NCI-H774 (cell line): Measurements from ENCODE around the gene SCGB1C1.
A peak's percentile ranks its signal among the peaks of the same experiment; 100 is the strongest.

Source experiments
- DNase-seq: peaks from one replicate; lab custom pipeline; 2025; lab: John Stamatoyannopoulos, UW

The SCGB1C1 gene

DNA sequence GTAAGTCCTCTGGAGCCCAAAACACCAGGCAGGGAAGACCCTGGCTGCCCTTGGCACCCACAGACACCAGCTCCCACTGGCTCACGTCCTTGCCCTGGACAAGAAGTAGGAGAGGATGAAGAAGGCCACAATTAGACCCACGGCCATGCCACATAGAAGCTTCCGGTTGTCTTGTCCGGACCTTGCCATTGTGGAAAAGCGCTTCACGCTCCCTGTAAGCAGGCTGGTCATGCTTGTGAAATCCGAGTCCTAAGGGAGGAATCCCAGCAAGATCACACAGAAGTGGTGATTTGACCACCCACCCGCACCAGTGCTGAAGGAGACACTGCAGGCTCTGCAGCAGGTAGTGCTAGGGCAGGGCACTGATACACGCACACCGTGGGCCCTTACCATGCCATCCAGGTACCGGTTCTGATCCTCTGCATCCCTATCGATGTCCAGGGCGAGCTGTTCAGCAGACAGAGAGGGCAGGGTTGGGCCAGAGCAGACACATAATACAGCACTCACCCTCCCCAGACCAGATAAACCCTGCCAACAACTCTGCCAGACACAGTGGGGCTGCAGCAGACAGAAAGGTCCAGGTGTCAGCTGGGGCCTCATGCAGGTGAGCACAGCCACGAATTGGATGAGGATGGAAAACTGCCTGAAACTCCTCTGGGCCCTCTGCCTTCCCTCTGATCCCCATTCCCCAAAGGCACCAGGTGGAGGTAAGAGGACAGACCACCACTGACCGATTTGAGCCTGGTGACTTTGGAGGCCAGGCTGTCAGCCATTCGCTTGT lies 12.5 kb downstream of the SCGB1C1 start:
- no peak for DNase-seq

DNA sequence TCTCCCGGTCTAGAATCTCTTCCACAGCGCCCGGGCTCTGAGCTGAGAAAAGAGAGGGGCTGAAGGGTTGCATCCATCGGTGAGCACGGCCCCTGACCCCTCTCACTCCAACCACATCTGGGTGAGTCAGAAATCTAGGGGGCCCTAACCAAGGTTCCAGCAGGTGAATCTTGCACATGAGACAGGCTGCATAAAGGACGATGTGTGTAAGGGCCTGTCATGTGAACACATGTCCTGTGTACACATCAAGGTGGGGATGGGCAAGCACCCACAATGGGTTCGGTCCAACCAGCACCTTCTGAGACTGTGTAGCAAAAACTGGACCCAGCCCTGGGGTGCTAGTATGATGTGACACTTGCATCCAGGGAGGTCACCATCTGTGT lies 13.1 kb downstream of the SCGB1C1 start:
- DNase-seq: no peak

DNA sequence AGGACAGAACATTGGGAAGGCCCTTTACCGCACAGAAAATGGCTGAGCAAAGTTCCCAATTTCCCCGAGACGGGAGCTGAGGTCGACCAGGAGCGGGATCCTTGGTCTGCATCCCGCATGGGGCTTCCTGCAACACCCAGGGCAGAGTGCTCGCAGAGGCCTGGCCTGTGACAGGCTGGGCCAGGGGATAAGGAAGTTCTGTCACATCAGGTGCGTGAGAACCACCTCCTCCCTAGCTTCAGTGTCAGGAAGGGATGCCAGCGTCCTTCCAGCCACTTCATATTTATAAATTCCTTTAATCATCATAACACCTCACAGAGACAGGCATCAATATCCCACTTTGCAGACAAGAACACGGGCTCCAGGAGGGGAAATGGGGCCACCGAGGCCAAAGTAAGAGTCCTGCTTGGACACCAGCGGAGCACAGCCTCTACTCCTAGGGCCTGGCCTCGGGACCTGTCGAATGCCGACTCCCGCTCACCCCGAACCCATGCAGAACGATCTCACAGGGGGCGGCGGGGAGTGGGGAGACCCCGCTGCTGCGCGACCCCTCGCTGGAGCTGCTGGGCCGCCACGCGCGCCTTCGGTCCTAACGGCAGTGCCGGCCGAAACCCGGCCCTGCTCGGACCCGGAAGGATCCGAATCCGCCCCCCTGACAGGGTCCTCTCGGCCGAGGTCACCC lies 13.8 kb downstream of the SCGB1C1 start:
- DNase-seq: no peak

DNA sequence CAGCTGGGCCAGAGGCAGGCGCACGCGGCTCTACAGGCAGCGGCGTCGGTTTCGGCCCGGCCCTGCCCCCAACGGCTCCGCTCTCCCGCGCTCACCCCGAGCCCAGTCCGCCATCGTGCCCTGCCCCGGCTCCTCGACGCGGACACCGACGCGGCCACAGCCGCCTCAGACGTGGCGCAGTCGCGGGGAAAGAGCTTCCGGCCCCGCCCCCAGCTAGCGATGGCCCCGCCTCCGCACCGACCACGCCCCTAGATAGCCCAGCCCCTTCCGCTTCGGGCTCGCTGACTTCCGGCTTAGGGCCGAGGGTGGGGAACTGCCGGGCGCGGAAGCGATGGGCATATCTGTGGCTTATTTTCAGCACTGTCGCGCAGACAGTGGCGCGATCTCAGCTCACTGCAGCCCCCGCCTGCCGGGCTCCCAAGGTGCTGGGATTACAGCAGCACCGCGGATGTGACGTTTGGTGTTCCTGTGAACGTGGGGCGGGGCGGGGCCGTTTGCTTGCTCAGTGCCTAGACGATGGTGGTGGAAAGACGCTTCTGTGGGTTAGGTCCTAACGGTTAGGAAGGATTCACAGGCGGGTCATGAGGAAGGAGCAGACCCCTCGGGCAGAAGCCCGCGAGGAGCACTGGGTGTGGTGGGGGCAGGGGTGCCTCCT lies 14.5 kb downstream of the SCGB1C1 start, which contains the start of the genes BET1L and RIC8A:
BET1L (minus strand) TSS at position 192 of the 655 bp plus-strand sequence; CDS start at position 114, 78 bp downstream.
RIC8A (plus strand) TSS at position 501 of the 655 bp plus-strand sequence. CDS start 1,147 bp downstream, outside the sequence.
- peak; percentile 86 for DNase-seq

DNA sequence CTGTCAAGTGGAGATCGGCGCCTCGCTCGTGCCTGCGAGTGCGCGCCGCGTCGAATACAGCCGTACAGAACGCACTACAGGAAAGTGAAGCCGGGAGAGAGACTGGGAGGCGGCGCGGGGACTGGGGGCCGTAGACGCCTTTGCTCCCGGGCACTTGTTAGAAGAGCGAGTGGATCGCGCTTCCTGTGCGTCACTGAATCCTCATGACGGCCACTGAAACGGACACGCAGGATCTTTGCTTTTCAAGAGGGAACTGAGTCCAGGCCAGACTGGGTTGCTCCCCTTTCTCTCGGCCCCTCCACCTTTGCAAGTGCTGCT lies 14.9 kb downstream of the SCGB1C1 start:
- peak; percentile 49 for DNase-seq

DNA sequence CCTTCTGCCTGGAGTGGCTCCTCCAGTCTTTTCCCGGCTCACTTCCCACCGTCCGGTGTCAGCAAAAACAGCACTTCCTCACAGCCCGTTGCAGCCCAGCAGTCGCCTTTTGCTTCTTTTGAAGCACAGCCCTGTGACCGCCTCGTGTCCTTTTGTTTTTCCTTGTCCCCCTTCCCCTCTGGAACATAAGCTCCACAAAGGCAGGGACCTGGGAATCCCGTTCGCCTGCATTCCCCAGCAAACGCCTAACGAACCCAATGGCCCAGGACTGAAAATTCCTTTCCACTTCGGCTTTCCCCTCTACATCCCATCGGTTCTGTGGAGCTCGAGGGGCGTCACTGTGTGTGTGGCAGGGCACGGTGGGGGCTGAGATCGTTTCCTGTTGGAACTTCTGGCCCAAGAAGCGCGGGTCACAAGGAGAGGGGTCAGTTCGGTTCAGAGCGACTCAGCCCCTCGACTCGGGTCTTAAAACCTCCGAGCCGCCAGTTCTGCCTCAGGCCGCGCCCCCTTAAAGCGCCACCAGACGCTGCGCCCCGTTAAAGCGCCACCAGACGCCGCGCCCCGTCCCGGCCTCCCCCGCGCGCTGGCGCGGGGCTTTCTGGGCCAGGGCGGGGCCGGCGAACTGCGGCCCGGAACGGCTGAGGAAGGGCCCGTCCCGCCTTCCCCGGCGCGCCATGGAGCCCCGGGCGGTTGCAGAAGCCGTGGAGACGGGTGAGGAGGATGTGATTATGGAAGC lies 15.5 kb downstream of the SCGB1C1 start:
- peak; percentile 64 for DNase-seq

DNA sequence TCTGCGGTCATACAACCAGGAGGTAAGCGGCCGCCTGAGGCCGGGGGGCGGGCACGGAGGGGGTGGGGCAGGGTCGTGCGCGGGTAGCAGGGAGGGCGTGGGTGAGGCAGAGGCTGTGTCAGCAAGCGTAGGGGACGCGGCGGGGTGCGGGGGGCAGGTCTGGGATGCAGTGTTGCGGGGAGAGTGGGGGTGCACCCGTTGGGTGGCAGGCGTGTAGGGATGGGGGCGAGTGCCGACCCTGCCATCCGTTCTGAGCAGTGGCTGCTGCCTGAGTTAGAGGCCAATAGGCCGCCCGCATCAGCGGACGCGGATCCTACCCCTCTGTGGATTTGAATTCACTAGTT lies 16.0 kb downstream of the SCGB1C1 start:
- no peak for DNase-seq

DNA sequence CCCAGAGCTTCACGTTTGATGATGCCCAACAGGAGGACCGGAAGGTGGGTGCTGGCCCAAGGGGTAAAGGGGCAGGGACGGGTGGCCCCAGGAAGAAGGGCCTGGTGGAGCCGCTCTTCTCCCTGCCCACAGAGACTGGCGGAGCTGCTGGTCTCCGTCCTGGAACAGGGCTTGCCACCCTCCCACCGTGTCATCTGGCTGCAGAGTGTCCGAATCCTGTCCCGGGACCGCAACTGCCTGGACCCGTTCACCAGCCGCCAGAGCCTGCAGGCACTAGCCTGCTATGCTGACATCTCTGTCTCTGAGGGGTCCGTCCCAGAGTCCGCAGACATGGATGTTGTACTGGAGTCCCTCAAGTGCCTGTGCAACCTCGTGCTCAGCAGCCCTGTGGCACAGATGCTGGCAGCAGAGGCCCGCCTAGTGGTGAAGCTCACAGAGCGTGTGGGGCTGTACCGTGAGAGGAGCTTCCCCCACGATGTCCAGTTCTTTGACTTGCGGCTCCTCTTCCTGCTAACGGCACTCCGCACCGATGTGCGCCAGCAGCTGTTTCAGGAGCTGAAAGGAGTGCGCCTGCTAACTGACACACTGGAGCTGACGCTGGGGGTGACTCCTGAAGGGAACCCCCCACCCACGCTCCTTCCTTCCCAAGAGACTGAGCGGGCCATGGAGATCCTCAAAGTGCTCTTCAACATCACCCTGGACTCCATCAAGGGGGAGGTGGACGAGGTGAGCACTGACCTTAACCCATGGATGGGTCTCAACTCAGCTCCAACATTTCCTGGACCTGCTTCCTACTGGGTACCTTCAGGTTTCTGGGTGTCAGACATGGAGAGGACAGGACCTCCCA lies 16.6 kb downstream of the SCGB1C1 start:
- no peak for DNase-seq

DNA sequence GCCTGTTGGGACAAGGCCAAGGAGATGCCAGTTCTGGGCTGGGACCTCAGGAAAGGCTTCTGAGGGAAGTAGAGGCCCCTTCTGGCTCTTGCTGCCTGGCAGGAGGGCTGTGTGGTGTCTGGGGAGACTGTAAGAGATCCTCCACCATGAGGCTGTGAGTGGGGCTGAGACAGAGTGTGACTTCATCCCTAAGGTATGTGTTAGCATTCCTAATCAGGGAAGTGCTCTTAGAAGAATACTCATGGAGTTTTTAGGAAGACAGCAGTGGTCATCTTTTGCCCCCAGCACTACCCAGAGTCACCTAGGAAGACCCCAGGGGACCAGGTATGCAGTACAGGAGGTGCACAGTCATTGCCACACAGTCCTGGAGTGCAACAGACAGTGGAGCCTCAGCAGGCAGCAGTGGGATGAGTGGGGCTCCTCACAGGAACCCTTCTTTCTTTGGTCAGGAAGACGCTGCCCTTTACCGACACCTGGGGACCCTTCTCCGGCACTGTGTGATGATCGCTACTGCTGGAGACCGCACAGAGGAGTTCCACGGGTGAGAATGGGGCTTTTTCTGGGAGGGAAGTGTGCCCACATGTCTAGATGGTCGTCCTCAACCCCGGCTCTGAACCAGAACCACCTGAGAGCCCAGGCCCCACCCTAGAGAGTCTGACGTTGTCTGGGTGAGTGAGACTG lies 17.4 kb downstream of the SCGB1C1 start:
- DNase-seq: no peak

DNA sequence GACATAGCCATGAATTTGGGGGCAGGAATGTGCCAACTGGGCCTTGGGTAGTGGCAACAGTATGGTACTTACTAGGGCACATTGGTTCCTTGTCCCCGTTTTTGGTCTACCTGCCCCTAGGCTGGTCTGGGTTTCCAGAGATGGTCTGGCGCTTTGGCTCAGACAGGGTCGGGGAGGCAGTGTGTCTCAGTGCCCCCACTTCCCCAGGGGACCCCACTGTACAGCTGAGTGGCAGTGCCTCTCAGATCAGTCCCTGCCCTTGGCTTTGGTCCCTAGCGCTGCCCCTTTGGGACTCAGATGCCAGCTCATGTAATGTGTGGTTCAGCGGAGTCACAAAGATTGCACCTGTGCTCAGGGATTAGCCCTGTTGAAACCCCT lies 17.9 kb downstream of the SCGB1C1 start:
- no peak for DNase-seq

DNA sequence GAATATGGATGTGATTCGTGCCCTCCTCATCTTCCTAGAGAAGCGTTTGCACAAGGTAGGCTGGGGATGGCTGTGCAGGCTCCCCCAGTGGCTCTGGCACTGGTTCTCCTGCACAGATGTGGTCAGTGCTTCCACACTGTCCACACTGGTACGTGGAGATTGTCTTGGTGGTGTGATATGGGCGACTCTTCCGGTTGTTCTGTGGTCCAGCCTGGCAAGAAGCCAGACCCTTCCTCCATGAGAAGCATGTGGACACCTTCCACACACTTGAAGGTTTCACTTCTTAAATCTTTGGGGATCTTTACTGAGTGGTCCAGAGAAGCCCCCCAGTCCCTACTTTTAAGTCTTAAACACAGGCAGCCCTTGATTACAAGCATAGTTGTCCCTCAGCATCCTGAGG lies 18.4 kb downstream of the SCGB1C1 start:
- no peak for DNase-seq

DNA sequence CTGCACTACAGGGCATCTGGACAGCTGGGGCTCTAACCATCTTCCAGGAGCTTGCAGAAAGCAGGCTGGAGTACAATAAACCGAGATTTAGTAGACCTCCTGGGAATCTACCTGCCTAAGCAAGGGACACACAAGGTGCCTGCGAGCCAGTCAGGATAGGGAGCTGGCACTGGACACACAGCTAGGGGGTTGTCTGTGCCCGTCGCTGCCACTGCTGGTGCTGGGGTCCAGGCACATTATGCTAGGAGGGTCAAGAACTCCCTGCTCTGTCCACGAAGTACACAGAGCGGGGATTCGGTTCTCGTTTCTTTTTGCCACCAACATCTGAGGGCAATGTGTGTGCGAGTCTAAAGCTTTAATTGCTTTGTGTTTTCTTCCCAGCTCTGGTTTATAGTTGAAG lies 18.9 kb downstream of the SCGB1C1 start:
- no peak for DNase-seq

DNA sequence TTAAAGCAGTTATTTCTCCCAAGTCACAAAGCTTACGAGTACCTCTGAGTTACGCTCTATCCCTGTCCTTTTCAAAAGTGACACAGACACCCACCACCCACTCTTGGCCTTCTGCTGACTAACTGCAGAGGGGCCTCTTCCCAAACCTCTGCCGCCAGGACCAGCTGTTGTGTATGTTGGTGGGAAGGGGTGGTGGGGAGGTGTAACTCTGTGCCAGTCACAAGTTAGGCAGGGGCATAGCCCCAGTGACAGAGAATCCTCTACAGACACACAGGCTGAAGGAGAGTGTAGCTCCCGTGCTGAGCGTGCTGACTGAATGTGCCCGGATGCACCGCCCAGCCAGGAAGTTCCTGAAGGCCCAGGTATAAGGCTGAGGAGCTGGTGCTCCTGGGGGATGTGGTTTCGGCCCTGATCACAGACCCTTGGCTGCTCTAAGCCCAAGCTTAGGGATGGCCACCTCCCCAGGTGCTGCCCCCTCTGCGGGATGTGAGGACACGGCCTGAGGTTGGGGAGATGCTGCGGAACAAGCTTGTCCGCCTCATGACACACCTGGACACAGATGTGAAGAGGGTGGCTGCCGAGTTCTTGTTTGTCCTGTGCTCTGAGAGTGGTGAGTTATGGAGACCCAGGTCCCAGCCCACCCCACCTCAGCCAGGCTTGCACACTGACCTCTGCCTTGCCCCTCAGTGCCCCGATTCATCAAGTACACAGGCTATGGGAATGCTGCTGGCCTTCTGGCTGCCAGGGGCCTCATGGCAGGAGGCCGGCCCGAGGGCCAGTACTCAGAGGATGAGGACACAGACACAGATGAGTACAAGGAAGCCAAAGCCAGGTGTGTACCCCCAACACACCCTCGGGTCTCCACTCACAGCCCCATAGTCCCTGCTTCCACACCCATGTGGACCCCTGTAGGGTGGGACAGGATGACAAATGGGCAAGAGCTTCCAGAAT lies 19.5 kb downstream of the SCGB1C1 start:
- DNase-seq: no peak

DNA sequence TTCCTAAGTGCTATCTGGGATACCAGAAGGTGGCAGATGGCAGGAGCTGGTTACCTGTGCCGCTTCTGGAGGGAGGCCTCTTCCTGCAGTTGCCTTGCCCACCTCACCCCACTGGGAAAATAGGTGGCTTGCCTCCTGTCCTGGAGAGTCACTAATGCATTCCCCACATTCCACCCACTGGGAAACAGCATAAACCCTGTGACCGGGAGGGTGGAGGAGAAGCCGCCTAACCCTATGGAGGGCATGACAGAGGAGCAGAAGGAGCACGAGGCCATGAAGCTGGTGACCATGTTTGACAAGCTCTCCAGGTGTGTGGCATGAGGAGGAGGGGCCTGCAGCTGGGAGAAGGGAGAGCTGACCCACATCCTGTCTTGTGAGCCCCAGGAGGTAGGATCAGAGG lies 20.2 kb downstream of the SCGB1C1 start:
- no peak for DNase-seq

DNA sequence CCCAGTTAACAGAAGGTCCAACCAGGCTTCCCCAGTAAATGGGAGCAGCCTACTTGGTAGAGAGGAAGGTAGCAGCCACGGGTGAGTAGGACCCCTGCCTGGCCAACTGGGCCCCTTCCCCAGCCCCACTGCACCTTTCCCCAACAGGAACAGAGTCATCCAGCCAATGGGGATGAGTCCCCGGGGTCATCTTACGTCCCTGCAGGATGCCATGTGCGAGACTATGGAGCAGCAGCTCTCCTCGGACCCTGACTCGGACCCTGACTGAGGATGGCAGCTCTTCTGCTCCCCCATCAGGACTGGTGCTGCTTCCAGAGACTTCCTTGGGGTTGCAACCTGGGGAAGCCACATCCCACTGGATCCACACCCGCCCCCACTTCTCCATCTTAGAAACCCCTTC lies 21.2 kb downstream of the SCGB1C1 start:
- no peak for DNase-seq

DNA sequence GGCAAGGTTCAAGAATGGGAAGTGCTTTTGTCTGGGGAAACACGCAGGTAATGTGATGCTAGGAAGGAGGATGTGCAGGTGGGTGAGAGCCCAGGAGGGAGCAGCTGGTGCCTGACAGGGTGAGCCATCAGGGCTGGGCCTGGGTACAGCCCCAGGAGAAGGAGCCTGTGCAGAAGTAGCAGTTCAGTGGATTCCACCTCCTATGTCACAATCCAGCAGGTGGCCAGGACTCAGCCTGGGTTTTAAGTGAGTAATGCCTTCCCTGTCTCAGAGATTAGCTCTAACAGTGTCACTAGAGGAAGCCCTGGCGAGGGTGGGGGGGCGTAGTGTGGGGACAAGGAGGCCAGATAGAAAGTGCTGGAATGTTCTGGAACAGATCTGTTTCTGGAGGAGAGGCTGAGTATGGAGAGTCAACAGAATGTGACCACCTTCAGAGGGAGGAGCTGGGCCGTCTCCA lies 22.7 kb downstream of the SCGB1C1 start:
- DNase-seq: no peak

DNA sequence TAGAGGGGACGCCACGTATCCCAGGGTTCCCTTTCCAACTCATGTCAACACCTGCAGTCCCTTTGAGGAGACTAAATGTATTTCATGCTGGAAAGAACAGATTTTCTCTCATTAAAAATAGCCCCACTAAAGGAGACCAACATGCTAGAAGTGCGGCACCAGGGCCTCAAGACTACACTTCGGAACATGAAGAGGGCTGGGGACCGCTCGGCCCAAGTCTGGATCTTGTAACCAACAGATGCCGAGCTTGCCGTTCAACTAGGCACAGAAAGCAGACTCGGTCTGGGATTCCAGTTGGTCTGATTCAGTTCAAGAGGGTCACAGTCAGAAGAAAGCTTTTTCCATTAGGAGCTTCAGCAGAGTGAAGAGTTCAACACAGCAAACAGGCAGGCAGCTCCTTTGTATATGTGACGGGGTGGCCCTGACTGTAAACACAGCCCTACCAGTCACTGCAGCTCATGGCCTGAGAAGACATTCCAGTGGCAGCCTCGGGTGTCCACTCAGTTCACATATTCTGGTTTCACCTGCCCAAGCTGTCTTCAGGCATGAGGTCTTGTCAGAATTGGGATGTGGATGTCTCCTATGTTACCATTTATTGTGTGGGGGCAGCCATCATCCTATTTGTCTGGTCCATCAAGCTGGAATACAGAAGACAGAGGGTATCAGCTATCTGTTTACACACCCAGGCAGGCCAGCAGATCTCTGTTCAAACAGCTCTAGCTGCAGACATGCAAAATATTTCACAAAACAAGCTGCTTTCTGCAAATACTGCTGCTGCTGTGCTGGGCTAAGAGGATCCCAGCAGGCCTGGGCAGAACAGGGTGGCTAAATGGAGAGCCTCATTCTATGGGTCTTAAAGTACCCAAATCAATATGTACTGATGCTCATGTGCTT lies 23.4 kb downstream of the SCGB1C1 start:
- DNase-seq: no peak

DNA sequence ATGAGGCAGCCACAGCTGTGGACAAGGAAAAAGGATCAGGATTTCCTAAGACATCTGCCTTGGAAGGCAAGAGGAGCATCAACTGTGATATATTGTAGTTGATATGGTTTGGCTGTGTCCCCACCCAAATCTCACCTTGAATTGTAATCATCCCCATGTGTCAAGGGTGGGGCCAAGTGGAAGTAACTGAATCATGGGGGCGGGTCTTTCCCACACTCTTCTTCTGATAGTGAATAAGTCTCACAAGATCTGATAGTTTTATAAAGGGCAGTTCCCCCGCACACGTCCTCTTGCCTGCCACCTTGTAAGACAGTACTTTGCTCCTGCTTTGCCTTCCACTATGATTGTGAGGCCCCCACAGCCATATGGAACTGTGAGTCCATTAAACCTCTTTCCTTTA lies 24.8 kb downstream of the SCGB1C1 start:
- DNase-seq: no peak
